Trophoblast cell (in vitro differentiated cells and primary cell): Measurements from ENCODE around the gene UBASH3B.

ENCODE experiments used
- DNase-seq, 2 donors: peaks; one replicate each; pipeline ENCODE4 v3.0.0-alpha.2; 2016
- H2AFZ ChIP-seq: 2 replicates; pipeline ENCODE4 v1.6.1; 2013; ENCODE audit warnings: low read length, moderate library complexity, mild to moderate bottlenecking; ENCODE audit not compliant: insufficient read depth, poor library complexity
- H2AK5ac ChIP-seq: 2 replicates; pipeline ENCODE4 v1.6.1; 2013; ENCODE audit warnings: mild to moderate bottlenecking, low read length
- H2BK120ac ChIP-seq: 2 replicates; pipeline ENCODE4 v1.6.1; 2013; ENCODE audit warnings: low read length, mild to moderate bottlenecking, moderate library complexity; ENCODE audit not compliant: insufficient read depth, poor library complexity
- H2BK12ac ChIP-seq: 2 replicates; pipeline ENCODE4 v1.6.1; 2013; ENCODE audit warnings: mild to moderate bottlenecking, low read length, moderate library complexity
- H2BK5ac ChIP-seq: 2 replicates; pipeline ENCODE4 v1.6.1; 2013; ENCODE audit warnings: low read length, low read depth, moderate library complexity, mild to moderate bottlenecking; ENCODE audit not compliant: poor library complexity
- H3K14ac ChIP-seq: 2 replicates; pipeline ENCODE4 v1.6.1; 2013; ENCODE audit warnings: mild to moderate bottlenecking, low read length
- H3K18ac ChIP-seq: 2 replicates; pipeline ENCODE4 v1.6.1; 2013; ENCODE audit warnings: mild to moderate bottlenecking, low read length
- H3K23ac ChIP-seq: 2 replicates; pipeline ENCODE4 v1.6.1; 2013; ENCODE audit warnings: low read length
- H3K27ac ChIP-seq: 2 replicates; pipeline ENCODE4 v1.5.1; 2013; ENCODE audit warnings: low read depth, mild to moderate bottlenecking, inconsistent platforms, low read length, moderate library complexity
- H3K27me3 ChIP-seq: 2 replicates; pipeline ENCODE4 v1.6.1; 2013; ENCODE audit warnings: inconsistent platforms, mild to moderate bottlenecking, low read length, moderate library complexity; ENCODE audit not compliant: insufficient read depth
- H3K36me3 ChIP-seq, 2 experiments: 1 replicate in 1 of 2; 2 replicates in 1 of 2; pipeline ENCODE4 v1.6.1; 2013; ENCODE audit warnings: low read length in 2 of 2, mild to moderate bottlenecking in 2 of 2, moderate library complexity in 1 of 2; ENCODE audit not compliant: insufficient read depth in 2 of 2, control insufficient read depth in 1 of 2
- H3K4ac ChIP-seq: 2 replicates; pipeline ENCODE4 v1.6.1; 2013; ENCODE audit warnings: low read depth, mild to moderate bottlenecking, low read length, moderate library complexity
- H3K4me1 ChIP-seq, 2 experiments: 1 replicate in 1 of 2; 2 replicates in 1 of 2; pipeline ENCODE4 v1.6.1; 2013; ENCODE audit warnings: low read length in 2 of 2, mild to moderate bottlenecking in 2 of 2, moderate library complexity in 1 of 2; ENCODE audit not compliant: insufficient read depth in 2 of 2, control insufficient read depth in 1 of 2
- H3K4me2 ChIP-seq: 2 replicates; pipeline ENCODE4 v1.6.1; 2013; ENCODE audit warnings: inconsistent platforms, mild to moderate bottlenecking, low read length, moderate library complexity
- H3K4me3 ChIP-seq: 2 replicates; pipeline ENCODE4 v1.5.1; 2013; ENCODE audit warnings: mild to moderate bottlenecking, low read depth, low read length, inconsistent platforms
- H3K79me1 ChIP-seq: one replicate; pipeline ENCODE4 v1.6.1; 2013; ENCODE audit warnings: low read length
- H3K79me2 ChIP-seq: 2 replicates; pipeline ENCODE4 v1.6.1; 2013; ENCODE audit warnings: low read length, mild to moderate bottlenecking; ENCODE audit not compliant: control insufficient read depth, insufficient read depth, poor library complexity
- H3K9ac ChIP-seq: 2 replicates; pipeline ENCODE4 v1.6.1; 2013; ENCODE audit warnings: mild to moderate bottlenecking, low read length
- H3K9me3 ChIP-seq: 2 replicates; pipeline ENCODE4 v1.6.1; 2013; ENCODE audit warnings: low read depth, mild to moderate bottlenecking, control low read depth, inconsistent platforms, low read length; ENCODE audit not compliant: insufficient read depth
- H4K12ac ChIP-seq: 2 replicates; pipeline ENCODE4 v1.6.1; 2013; ENCODE audit warnings: low read depth, mild to moderate bottlenecking, low read length, moderate library complexity
- H4K8ac ChIP-seq: 2 replicates; pipeline ENCODE4 v1.6.1; 2013; ENCODE audit warnings: low read depth, mild to moderate bottlenecking, low read length, moderate library complexity
- H4K91ac ChIP-seq: one replicate; pipeline ENCODE4 v1.6.1; 2013; ENCODE audit warnings: low read depth, mild to moderate bottlenecking, low read length, moderate library complexity
- WGBS: extraction: QIAGEN DNeasy Blood & Tissue Kit; methylation state at CpG from one replicate; pipeline ENCODE4 v1.1.7; 2013; ENCODE audit warnings: missing lambda C conversion rate; ENCODE audit not compliant: insufficient read length, insufficient coverage; ENCODE audit errors: extremely low coverage; 5-methylcytosine and 5-hydroxymethylcytosine counted together

The UBASH3B gene

DNA sequence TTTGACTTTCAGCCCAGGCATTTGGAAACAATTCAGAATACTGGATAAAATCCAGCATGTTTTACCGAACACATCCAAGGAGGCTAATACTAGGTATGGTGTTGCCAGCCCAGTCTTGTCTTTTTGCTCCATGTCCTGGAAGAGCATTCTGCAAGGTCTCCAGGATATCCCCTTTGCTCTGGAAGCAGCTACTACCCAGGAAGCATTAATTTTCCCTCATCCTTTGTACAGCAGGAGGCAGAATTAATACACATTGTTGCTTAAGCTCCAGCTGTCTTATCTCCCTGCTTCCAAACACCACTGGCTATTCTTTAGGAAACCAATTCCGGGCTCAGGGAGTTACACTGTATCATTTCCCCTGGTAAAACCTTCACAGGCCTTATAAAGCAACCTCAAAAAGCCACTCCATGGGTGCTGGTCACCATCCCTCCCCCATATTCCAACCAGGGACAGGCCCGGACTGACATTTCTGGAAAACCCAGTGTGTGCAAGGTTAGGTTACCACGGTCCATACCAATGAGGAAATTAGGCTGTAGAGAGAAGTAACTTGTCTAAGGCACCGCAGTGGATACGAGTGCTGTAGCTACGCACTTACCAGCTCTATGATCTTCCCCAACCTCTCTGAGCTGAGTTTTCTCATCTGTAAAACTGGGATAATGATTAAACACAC lies 1.5 kb upstream of the UBASH3B start:
- Histone ChIP-seq H3K18ac (no peak overlapping the region), H3K4me3 (no peak overlapping the region), H2AFZ (no peak overlapping the region), H3K4me1 (peaks cover 12 to 15% of the 10 kb centered on the region in 2 experiments), H3K36me3 (peaks cover 2 to 5% of the 10 kb centered on the region in 2 experiments), H3K23ac (no peak overlapping the region), H3K27me3 (no peaks in the 10 kb centered on the region), H4K8ac (no peak overlapping the region), H3K9me3 (no peaks in the 10 kb centered on the region), H3K79me2 (peaks cover 20% of the 10 kb centered on the region), H4K12ac (no peak overlapping the region), H3K27ac (no peak overlapping the region), H3K4me2 (no peak overlapping the region), H2BK12ac (peak overlapping the region; percentile 10), H2AK5ac (peak overlapping the region; percentile 49), H3K9ac (no peak overlapping the region), H2BK5ac (no peak overlapping the region), H3K79me1 (peaks cover 28% of the 10 kb centered on the region), H2BK120ac (no peak overlapping the region), H4K91ac (no peak overlapping the region), H3K4ac (no peak overlapping the region), H3K14ac (no peak overlapping the region)
- no CpG with 5 or more reads among the region's 7 CpGs for WGBS
- no peak for DNase-seq

DNA sequence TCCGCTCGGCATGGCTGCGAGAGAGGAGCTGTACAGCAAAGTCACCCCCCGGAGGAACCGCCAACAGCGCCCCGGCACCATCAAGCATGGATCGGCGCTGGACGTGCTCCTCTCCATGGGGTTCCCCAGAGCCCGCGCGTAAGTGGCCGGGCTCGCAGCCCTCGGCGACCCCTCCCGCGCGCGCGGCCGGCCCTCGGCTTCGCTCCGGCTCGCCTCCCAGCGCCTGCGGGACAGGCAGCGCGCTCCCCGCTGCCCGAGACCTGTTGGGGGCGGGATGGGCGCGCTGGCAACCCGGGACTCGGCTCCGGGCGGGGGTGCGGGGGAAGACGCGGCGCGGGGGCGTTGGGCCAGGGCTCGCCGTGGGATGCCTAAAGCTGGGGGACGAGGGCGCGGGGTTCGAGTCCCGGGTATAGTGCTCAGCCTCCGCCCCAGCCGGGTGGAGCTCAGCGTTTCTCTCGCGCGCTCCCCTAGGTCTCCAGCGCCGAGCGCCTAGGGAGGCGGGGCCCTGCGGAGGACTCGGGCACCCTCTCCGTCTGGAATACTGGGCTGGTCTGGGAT lies 630 bp downstream of the UBASH3B start:
- Histone ChIP-seq H3K79me1 (peaks cover 43% of the 10 kb centered on the region), H3K9ac (peak overlapping the region; percentile 83), H2BK12ac (peak overlapping the region; percentile 75), H3K9me3 (no peaks in the 10 kb centered on the region), H2AFZ (peak overlapping the region; percentile 89), H3K23ac (no peak overlapping the region), H4K8ac (peak overlapping the region; percentile 89), H3K14ac (peak overlapping the region; percentile 96), H4K91ac (peak overlapping the region; percentile 95), H3K4ac (peak overlapping the region; percentile 99), H2AK5ac (peak overlapping the region; percentile 86), H3K4me2 (peak overlapping the region; percentile 87), H3K79me2 (peaks cover 25% of the 10 kb centered on the region), H4K12ac (peak overlapping the region; percentile 86), H3K27me3 (no peaks in the 10 kb centered on the region), H3K27ac (peak overlapping the region; percentile 97), H3K4me3 (peak overlapping the region; percentile 93), H3K4me1 (peaks cover 31 to 35% of the 10 kb centered on the region in 2 experiments), H2BK5ac (peak overlapping the region; percentile 92), H3K36me3 (peaks cover 2 to 5% of the 10 kb centered on the region in 2 experiments), H3K18ac (peak overlapping the region; percentile 97), H2BK120ac (peak overlapping the region; percentile 95)
- no CpG with 5 or more reads among the region's 66 CpGs for WGBS
- peak; percentile 38 to 63 for DNase-seq

DNA sequence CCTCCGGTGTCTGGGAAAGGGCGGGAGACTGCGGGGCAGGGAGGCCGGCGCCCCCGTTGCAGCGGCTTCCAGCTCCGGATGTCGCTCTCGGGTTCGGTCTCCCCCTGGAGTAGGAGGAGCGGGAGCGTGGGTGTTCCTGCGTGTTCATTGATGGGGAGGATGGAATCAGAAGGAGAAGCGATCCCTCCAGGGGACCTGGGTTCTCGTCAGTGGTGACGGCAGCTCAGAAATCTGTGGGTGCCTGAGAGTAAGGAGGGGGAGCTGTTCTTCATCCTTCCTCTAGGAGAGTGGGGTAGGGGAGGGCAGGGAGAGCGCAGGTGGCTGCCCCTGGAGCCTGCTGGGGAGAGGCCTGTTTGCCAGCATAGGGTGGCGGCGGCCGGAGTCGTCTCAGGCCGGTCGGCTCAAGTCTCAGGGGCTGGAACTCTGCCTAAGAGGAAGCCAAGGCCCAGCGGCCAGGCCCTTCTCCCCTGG lies 1.1 kb downstream of the UBASH3B start:
- peaks cover 25% of the 10 kb centered on the region for H3K79me2 ChIP-seq
- no CpG with 5 or more reads among the region's 25 CpGs for WGBS

DNA sequence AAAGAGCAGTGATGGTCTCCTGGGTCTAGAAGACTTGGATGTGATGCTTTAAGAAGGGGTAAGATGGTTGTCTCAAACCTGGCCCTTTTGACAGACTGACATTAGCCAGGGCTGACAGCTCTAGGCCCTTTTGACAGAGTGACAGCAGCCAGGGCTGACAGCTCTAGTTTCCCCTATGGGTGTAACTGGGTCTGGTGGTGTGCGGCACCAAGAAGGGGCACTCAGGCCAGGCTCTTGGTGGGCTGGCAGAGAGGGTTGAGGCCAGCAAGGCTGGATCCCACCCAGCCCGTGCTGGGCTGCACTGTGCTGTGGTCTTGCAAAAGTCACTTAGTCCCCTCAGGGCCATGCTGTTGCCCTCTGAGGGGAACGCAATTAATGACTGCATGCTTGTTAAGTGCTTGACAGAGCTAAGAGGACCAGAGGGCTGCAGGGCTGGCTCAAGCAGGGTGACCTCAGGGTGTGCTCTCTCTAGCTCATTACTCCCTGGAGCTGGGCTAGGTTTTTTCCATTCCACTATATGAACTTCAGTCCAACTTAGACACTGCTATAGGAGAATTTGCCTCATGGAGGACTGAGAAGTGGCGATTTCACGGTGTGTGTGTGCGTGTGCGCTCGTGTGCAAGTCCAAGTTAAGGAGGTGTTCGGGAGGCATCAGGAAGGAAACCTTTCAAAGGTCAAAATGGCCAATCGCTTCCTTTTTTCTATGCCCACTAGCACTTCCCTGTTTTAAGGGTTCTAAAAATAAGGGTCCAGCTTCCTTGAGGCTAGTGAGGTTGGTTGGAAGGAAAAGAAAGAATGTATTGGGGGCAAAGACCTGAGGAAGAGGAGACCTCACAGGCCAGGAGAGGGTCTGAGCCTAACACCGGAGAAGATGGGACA lies 4.4 kb downstream of the UBASH3B start:
- DNase-seq: no peak
- Histone ChIP-seq H2BK5ac (peak overlapping the region; percentile 79), H2AFZ (no peak overlapping the region), H4K8ac (peak overlapping the region; percentile 11), H2BK12ac (peak overlapping the region; percentile 83), H3K36me3 (peaks cover 8 to 10% of the 10 kb centered on the region in 2 experiments), H3K4me1 (peaks cover 45 to 52% of the 10 kb centered on the region in 2 experiments), H3K4ac (peak overlapping the region; percentile 81), H3K27ac (peak overlapping the region; percentile 92), H3K23ac (no peak overlapping the region), H3K79me2 (peaks cover 29% of the 10 kb centered on the region), H3K9ac (no peak overlapping the region), H3K4me2 (peak overlapping the region; percentile 17), H4K91ac (peak overlapping the region; percentile 67), H3K18ac (peak overlapping the region; percentile 38), H3K9me3 (no peaks in the 10 kb centered on the region), H4K12ac (no peak overlapping the region), H2AK5ac (peak overlapping the region; percentile 71), H2BK120ac (peak overlapping the region; percentile 81), H3K79me1 (peaks cover 50% of the 10 kb centered on the region), H3K4me3 (no peak overlapping the region), H3K14ac (peak overlapping the region; percentile 10), H3K27me3 (no peaks in the 10 kb centered on the region)
- WGBS: no CpG with 5 or more reads among the region's 11 CpGs

More for the DNA sequence above, 1.1 kb downstream of the UBASH3B start:
- Histone ChIP-seq H3K4me1 (peaks cover 33 to 38% of the 10 kb centered on the region in 2 experiments), H4K12ac (peak overlapping the region; percentile 27), H3K27me3 (no peaks in the 10 kb centered on the region), H3K4me3 (peak overlapping the region; percentile 93), H4K91ac (peak overlapping the region; percentile 95), H3K18ac (peak overlapping the region; percentile 97), H3K36me3 (peaks cover 2 to 5% of the 10 kb centered on the region in 2 experiments), H2BK5ac (peak overlapping the region; percentile 92), H2AFZ (peak overlapping the region; percentile 64), H3K23ac (no peak overlapping the region), H3K4ac (peak overlapping the region; percentile 99), H3K4me2 (peak overlapping the region; percentile 87), H3K79me1 (peaks cover 47% of the 10 kb centered on the region), H2BK12ac (peak overlapping the region; percentile 73), H3K27ac (peak overlapping the region; percentile 97), H3K14ac (peak overlapping the region; percentile 96), H2AK5ac (peak overlapping the region; percentile 86), H3K9ac (peak overlapping the region; percentile 83), H2BK120ac (peak overlapping the region; percentile 95), H3K9me3 (no peaks in the 10 kb centered on the region), H4K8ac (peak overlapping the region; percentile 88)
- DNase-seq: peak in 1 of 2 donors; percentile 45
